Epithelial cell of proximal tubule (primary cell): ENCODE measurements around the gene DCTPP1. TPM values are rescaled to one million over a fixed set of nuclear protein-coding genes. Genes with fewer than 3 reads are reported as not detected.
"Not testable (repeated sequence)": the region's sequence is repeated elsewhere in the genome, so short reads cannot be mapped to it uniquely, and the experiment has no call there.

Experiments used
- DNase-seq: peaks from one replicate; pipeline ENCODE4 v3.0.0-alpha.2; 2011; ENCODE audit warnings: low read depth
- H3K4me3 ChIP-seq: 2 replicates; pipeline ENCODE4 v1.5.1; 2011; ENCODE audit warnings: low read depth, mild to moderate bottlenecking, low read length
- total RNA-seq: library from RNA; depleted of rRNA; stranded (reverse); fragments of >200 nt; gene quantifications from 2 replicates; pipeline ENCODE4 v1.2.3, GENCODE V29; 2015
- TF ChIP-seq, protein P1 (sequence below): conservative IDR thresholded peaks from 2 replicates; pipeline ENCODE4 v1.5.1; 2012; ENCODE audit warnings: low read depth, mild to moderate bottlenecking, low read length

The DCTPP1 gene
- total RNA-seq, 1 donor from 2014 or later = 108 TPM

DNA sequence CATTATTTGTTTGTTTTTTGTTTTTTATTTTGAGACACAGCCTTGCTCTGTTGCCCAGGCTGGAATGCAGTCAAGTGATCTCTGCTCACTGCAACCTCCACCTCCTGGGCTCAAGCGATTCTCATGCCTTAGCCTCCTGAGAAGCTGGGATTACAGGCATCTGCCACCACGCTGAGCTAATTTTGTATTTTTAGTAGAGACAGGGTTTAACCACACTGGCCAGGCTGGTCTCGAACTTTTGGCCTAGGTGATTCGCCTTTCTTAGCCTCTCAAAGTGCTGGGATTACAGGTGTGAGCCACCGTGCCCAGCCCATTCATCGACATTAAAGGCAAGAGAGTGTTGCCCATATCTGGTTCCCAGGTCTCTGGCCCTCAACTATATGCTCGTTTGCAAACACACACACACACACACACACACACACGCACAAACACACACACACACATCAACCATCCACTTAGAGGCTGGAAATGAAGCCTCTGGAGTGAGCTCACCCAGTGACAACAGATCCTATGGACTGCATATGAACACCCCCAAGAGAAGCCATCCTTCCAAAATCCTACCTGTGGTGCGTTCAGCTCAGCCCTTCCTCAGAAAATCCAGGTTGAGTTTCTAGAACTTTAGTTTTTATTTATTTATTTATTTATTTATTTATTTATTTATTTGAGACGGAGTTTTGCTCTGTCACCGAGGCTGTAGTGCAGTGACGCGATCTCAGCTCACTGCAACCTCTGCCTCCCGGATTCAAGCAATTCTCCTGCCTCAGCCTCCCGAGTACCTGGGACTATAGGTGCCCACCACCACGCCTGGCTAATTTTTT lies 28.1 kb upstream of the DCTPP1 start:
- H3K4me3 ChIP-seq = no peak overlapping the region
- TF ChIP-seq, protein P1, sequence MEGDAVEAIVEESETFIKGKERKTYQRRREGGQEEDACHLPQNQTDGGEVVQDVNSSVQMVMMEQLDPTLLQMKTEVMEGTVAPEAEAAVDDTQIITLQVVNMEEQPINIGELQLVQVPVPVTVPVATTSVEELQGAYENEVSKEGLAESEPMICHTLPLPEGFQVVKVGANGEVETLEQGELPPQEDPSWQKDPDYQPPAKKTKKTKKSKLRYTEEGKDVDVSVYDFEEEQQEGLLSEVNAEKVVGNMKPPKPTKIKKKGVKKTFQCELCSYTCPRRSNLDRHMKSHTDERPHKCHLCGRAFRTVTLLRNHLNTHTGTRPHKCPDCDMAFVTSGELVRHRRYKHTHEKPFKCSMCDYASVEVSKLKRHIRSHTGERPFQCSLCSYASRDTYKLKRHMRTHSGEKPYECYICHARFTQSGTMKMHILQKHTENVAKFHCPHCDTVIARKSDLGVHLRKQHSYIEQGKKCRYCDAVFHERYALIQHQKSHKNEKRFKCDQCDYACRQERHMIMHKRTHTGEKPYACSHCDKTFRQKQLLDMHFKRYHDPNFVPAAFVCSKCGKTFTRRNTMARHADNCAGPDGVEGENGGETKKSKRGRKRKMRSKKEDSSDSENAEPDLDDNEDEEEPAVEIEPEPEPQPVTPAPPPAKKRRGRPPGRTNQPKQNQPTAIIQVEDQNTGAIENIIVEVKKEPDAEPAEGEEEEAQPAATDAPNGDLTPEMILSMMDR = no peak
- no peak for DNase-seq

DNA sequence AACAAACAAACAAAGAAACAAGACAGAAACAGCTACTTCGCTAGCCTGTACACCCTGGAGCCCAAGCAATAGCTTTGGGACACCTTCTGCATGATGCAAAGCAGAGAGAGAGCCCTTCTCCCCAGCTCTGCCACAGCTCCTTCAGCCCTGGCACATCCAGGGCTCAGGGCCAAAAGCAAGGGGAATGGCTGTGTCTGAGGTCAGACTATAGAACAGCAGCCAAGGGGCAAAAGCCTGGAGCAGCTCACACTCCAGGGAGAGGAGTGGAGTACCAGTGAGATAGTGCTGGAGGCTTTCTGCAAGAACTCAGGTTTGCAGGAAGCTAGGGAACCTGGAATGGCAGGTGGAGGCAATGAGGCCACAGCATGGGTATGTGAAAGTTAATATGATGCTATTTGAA lies 27.4 kb upstream of the DCTPP1 start:
- no peak overlapping the region for H3K4me3 ChIP-seq
- TF ChIP-seq, protein P1 = no peak
- no peak for DNase-seq

DNA sequence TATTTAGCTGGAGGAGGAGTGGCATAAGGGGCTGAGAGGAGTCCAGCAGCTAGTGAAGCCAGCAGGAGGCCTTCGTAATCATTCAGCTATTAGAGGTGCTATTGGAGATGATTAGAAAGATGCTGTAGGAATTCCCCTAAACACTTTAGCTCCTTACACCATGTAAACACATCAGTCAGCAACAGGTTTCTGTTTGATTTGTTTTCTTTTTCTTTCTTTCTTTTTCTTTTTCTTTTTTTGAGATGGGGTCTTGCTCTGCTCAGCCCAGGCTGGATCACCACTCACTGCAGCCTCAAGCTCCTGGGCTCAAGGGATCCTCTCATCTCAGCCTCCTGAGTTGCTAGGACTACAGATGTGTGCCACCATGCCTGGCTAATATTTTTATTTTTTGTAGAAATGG lies 26.5 kb upstream of the DCTPP1 start:
- H3K4me3 ChIP-seq = no peak overlapping the region
- TF ChIP-seq, protein P1 = no peak
- DNase-seq = no peak

DNA sequence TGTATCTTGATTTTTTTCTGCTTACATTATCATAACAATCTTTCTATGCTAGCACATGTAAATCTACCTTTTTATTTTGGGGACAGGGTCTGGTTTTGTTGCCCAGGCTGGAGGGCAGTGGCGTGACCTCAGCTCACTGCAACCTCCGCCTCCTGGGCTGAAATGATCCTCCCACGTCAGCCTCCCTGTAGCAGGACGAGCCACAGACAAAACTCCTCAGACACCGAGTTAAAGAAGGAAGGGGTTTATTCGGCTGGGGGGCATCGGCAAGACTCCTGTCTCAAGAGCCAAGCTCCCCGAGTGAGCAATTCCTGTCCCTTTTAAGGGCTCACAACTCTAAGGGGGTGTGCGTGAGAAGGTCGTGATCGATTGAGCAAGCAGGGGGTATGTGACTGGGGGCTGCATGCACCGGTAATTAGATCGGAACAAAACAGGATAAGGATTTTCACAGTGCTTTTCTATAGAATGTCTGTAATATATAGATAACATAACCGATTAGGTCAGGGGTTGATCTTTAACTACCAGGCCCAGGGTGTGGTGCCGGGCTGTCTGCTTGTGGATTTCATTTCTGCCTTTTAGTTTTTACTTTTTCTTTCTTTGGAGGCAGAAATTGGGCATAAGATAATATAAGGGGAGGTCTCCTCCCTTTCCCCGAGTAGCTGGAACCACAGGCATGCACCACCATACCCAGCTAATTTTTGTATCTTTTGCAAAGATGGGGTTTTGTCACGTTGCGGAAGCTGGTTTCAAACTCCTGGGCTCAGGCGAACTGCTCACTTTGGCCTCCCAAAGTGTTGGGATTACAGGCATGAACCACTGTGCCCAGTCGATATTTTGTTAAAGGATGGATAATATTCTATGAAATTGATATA lies 23.1 kb upstream of the DCTPP1 start:
- not testable (repeated sequence) for DNase-seq, H3K4me3 ChIP-seq

DNA sequence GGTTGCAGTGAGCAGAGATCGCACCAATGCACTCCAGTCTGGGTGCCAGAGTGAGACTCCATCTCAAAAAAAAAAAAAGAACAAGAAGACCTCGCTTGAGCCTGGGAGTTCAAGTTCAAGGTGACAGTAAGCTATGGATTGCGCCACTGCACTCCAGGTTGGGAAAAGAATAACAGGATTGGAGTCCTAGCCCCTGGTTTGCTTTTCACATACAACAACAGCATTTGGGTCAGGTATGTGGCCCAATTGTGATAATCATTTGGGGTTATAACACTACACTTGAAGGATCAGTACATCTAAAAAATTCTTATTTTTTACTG lies 19.2 kb upstream of the DCTPP1 start:
- DNase-seq = no peak
- TF ChIP-seq, protein P1 = no peak
- no peak overlapping the region for H3K4me3 ChIP-seq

DNA sequence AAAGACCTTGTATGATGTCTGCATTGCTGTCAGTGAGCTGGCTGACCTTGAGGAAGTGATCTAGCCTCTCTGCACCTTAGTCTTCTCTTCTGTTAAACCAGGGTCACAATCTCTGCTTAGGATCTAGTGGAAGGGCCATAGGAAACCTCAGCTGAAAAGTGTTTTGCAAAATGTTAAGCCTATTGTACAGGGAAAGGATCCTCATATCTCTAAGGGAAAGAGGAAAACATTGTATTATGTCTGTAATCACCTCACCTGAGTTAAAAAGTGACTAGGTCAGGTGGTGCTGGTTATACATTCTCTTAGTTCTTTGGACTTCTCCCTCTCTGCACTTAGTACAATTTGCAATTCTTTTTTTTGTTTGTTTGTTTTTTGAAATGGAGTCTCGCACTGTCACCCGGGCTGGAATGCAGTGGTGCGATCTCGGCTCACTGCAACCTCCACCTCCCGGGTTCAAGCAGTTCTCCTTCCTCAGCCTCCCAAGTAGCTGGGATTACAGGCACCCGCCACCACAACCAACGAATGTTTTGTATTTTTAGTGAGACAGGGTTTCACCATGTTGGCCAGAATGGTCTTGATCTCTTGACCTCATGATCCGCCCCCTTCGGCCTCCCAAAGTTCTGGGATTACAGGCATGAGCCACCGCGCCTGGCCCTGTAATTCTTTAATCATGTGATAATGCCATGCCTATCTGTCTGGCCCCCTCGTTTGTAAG lies 17.8 kb upstream of the DCTPP1 start:
- H3K4me3 ChIP-seq = no peak overlapping the region
- DNase-seq = peak; percentile 32
- TF ChIP-seq, protein P1 = no peak

DNA sequence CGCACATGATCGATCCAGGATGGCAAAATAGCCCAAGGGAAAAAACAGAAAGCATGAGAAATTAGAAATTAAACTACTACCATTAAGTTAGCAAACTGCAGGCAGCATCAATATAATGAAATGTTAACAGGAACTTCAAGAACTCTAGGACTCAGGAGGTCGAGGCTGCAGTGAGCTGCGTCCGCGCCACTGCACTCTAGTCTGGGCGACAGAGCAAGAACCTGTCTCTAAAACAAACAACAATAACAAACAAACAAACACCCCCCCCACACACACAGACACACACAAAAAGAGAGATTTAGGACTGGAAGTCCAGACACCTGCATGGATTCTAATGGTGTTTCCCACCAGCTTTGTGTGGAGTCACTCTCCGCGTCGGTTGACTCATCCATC lies 16.4 kb upstream of the DCTPP1 start:
- TF ChIP-seq, protein P1 = no peak
- peak overlapping the region; percentile 98 for H3K4me3 ChIP-seq
- no peak for DNase-seq
